ENCODE measurements around the gene CLEC7A. TPM values are rescaled to one million over a fixed set of nuclear protein-coding genes. Genes with fewer than 3 reads are reported as not detected.

The CLEC7A gene
- total and polyA plus RNA-seq, 4 donors: 16.8 to 50.8 (median 31.9) TPM

Other genes with a start within 250 kb of the CLEC7A start
- gene KLRF2, start 248.7 kb downstream of the CLEC7A start, total RNA-seq: not detected
- not detected for gene KLRF2, start 248.7 kb downstream of the CLEC7A start, polyA plus RNA-seq
- gene CLEC2A, start 197.8 kb downstream of the CLEC7A start, total RNA-seq: not detected
- not detected for gene CLEC2A, start 197.8 kb downstream of the CLEC7A start, polyA plus RNA-seq
- gene CLEC12A, start 158.8 kb downstream of the CLEC7A start, total RNA-seq: 10 to 100 TPM; 13.8 to 15.0 TPM
- gene CLEC12A, start 158.8 kb downstream of the CLEC7A start, polyA plus RNA-seq: 10 to 100 TPM; 19.2 to 21.9 TPM
- gene CLEC1B, start 131.1 kb downstream of the CLEC7A start, total RNA-seq: 1 to 10 TPM in 1 of 2 donors, not detected in 1; 2.2 TPM
- 1 to 10 TPM in 1 of 2 donors, under 1 TPM in 1; 0.57 to 1.5 TPM for gene CLEC1B, start 131.1 kb downstream of the CLEC7A start, polyA plus RNA-seq
- 1 to 10 TPM; 2.6 to 3.2 TPM for gene CLEC12B, start 119.6 kb downstream of the CLEC7A start, total RNA-seq
- 1 to 10 TPM in 1 of 2 donors, under 1 TPM in 1; 0.41 to 2.5 TPM for gene CLEC12B, start 119.6 kb downstream of the CLEC7A start, polyA plus RNA-seq
- gene CLEC9A, start 99.5 kb downstream of the CLEC7A start, total RNA-seq: under 1 TPM; 0.12 to 0.60 TPM
- gene CLEC9A, start 99.5 kb downstream of the CLEC7A start, polyA plus RNA-seq: under 1 TPM; 0.14 to 0.52 TPM
- 10 to 100 TPM in 1 of 2 donors, 1 to 10 TPM in 1; 7.8 to 18.7 TPM for gene CLEC1A, start 31.2 kb downstream of the CLEC7A start, total RNA-seq
- gene CLEC1A, start 31.2 kb downstream of the CLEC7A start, polyA plus RNA-seq: 1 to 10 TPM; 6.8 to 9.9 TPM
- gene OLR1, start 41.9 kb upstream of the CLEC7A start, total RNA-seq: 10 to 100 TPM; 11.3 to 52.1 TPM
- gene OLR1, start 41.9 kb upstream of the CLEC7A start, polyA plus RNA-seq: 10 to 100 TPM; 18.6 to 24.6 TPM
- gene TMEM52B, start 48.8 kb upstream of the CLEC7A start, total RNA-seq: 1 to 10 TPM; 1.3 to 2.3 TPM
- 1 to 10 TPM in 1 of 2 donors, under 1 TPM in 1; 0.83 to 2.2 TPM for gene TMEM52B, start 48.8 kb upstream of the CLEC7A start, polyA plus RNA-seq
- 10 to 100 TPM; 62.9 to 88.5 TPM for gene GABARAPL1, start 82.7 kb upstream of the CLEC7A start, total RNA-seq
- 10 to 100 TPM; 44.0 to 87.1 TPM for gene GABARAPL1, start 82.7 kb upstream of the CLEC7A start, polyA plus RNA-seq
- 1 to 10 TPM; 4.9 to 5.2 TPM for gene KLRD1, start 177.7 kb upstream of the CLEC7A start, total RNA-seq
- gene KLRD1, start 177.7 kb upstream of the CLEC7A start, polyA plus RNA-seq: 1 to 10 TPM; 1.1 to 2.6 TPM